RWPE1 (cell line): ENCODE results near the gene ARL3.

Experiments
- CTCF ChIA-PET: fragments of 350-600 bp; sonication (Branson Sonifier 250); formaldehyde crosslinking; extraction: SDS; loops from one replicate; lab custom pipeline; 2021; lab: Yijun Ruan, JAX
- POLR2A ChIA-PET: fragments of 400-600 bp; formaldehyde crosslinking; extraction: SDS; loops from one replicate; lab custom pipeline; 2020; ENCODE audit warnings: antibody characterized with exemption; ENCODE audit not compliant: low non-redundant PET; lab: Yijun Ruan, JAX
- DNase-seq: peaks from one replicate; pipeline ENCODE4 v3.0.0; 2012; ENCODE audit warnings: low spot score
- H3K27ac ChIP-seq: fragments of 450-650 bp; 2 replicates; pipeline ENCODE4 v1.5.1; 2017
- TF ChIP-seq, protein P1 (sequence below): fragments of 450-650 bp; conservative IDR thresholded peaks from 2 replicates; pipeline ENCODE4 v1.5.1; 2017; ENCODE audit warnings: low read depth, mild to moderate bottlenecking

Gene ARL3

GRCh38 chr10:102727037-102727818 lies 13.0 kb upstream of the ARL3 start:
- CTCF ChIA-PET: interaction anchor here (0.6 to 2.0 kb wide), 4 partner anchors 13 to 175 kb away, joined by 3 to 13 read pairs (median 6); partner anchors contain the start of genes ARL3 and SFXN2
- DNase-seq: no peak
- TF ChIP-seq, protein P1, sequence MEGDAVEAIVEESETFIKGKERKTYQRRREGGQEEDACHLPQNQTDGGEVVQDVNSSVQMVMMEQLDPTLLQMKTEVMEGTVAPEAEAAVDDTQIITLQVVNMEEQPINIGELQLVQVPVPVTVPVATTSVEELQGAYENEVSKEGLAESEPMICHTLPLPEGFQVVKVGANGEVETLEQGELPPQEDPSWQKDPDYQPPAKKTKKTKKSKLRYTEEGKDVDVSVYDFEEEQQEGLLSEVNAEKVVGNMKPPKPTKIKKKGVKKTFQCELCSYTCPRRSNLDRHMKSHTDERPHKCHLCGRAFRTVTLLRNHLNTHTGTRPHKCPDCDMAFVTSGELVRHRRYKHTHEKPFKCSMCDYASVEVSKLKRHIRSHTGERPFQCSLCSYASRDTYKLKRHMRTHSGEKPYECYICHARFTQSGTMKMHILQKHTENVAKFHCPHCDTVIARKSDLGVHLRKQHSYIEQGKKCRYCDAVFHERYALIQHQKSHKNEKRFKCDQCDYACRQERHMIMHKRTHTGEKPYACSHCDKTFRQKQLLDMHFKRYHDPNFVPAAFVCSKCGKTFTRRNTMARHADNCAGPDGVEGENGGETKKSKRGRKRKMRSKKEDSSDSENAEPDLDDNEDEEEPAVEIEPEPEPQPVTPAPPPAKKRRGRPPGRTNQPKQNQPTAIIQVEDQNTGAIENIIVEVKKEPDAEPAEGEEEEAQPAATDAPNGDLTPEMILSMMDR: no peak
- POLR2A ChIA-PET: no interaction called here
- peak overlapping the region; percentile 8 for H3K27ac ChIP-seq

DNA sequence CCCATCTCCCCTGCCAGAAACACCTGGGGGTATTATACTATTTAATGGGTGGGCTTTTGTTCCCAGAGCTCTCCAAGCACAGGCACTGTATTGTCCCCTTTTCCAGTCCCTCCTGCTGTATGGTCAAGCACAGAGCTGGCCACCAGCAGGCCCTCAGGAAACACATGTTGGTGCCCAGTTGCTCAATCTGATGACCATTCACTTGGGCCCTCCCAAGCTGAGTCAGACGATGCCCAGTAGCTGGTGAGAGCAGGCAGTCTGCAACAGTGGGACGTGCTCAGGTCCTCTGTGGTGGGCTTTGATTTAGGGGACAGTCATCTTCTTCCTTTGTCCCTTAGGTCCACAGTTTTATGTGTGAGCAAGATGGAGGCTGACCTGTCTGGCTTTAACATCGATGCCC lies 12.1 kb upstream of the ARL3 start:
- CTCF ChIA-PET: interaction anchor here (2.0 kb wide), 1 partner anchor 176 kb away, joined by 13 read pairs; no protein-coding TSS in a partner anchor
- no peak for DNase-seq
- POLR2A ChIA-PET: interaction anchor here (0.6 kb wide), 1 partner anchor 641 kb away, joined by 4 read pairs; no protein-coding TSS in a partner anchor

GRCh38 chr10:102723989-102724388 lies 9.8 kb upstream of the ARL3 start:
- ChIA-PET CTCF (no interaction called here), POLR2A (no interaction called here)
- H3K27ac ChIP-seq: no peak overlapping the region
- no peak for DNase-seq
- TF ChIP-seq, protein P1: no peak

More for the DNA sequence above, 12.1 kb upstream of the ARL3 start:
- TF ChIP-seq, protein P1: no peak
- H3K27ac ChIP-seq: peak overlapping the region; percentile 8

GRCh38 chr10:102721954-102722353 lies 7.8 kb upstream of the ARL3 start:
- TF ChIP-seq, protein P1: no peak
- ChIA-PET CTCF (no interaction called here), POLR2A (no interaction called here)
- DNase-seq: no peak
- no peak overlapping the region for H3K27ac ChIP-seq

GRCh38 chr10:102720775-102721301 lies 6.6 kb upstream of the ARL3 start:
- DNase-seq: no peak
- CTCF ChIA-PET: interaction anchor here (0.6 kb wide), 3 partner anchors 12 to 31 kb away, joined by 3 to 13 read pairs (median 3); no protein-coding TSS in a partner anchor
- H3K27ac ChIP-seq: no peak overlapping the region
- POLR2A ChIA-PET: interaction anchor here (0.6 to 0.7 kb wide), 2 partner anchors 76 to 183 kb away, joined by 3 read pairs; no protein-coding TSS in a partner anchor
- TF ChIP-seq, protein P1: no peak

DNA sequence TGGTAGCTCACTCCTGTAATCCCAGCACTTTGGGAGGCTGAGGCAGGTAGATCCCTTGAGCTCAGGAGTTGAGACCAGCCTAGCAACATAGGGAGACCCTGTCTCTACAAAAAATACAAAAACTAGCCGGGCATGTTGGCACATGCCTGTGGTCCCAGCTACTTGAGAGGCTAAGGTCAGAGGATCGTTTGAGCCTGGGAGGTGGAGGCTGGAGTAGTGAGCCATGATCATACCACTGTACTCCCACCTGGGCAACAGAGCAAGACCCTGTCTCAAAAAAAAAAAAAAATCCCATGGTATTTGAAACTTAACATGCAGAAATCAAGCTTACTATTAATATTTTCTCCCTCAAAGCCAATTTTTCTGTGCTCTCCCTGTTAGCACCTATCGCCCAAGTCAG lies 6.1 kb upstream of the ARL3 start:
- peak overlapping the region; percentile 8; the same call in 1 of the 2 replicates for H3K27ac ChIP-seq
- CTCF ChIA-PET: interaction anchor here (0.6 to 1.1 kb wide), 5 partner anchors 8 to 151 kb away, joined by 3 to 13 read pairs (median 3); no protein-coding TSS in a partner anchor
- POLR2A ChIA-PET: interaction anchor here (0.6 to 0.7 kb wide), 2 partner anchors 76 to 183 kb away, joined by 3 read pairs; no protein-coding TSS in a partner anchor
- TF ChIP-seq, protein P1: no peak
- no peak for DNase-seq
